GM23248 (cell line): ENCODE data around the gene THEM4. TPM values are rescaled to one million over a fixed set of nuclear protein-coding genes. Genes with fewer than 3 reads are reported as not detected.
"Not testable (repeated sequence)": the region's sequence is repeated elsewhere in the genome, so short reads cannot be mapped to it uniquely, and the experiment has no call there.

Experiments used
- DNase-seq: peaks from one replicate; pipeline ENCODE4 v3.0.0-alpha.2; 2015
- H2AFZ ChIP-seq: fragments of 200-600 bp; sonication (generic); 2 replicates; pipeline ENCODE4 v1.6.1; 2016; ENCODE audit warnings: antibody characterized with exemption
- H3F3A ChIP-seq: fragments of 200-600 bp; sonication (generic); 2 replicates; pipeline ENCODE4 v1.6.1; 2016; ENCODE audit warnings: mild to moderate bottlenecking, antibody characterized with exemption, mixed run types; ENCODE audit not compliant: insufficient read depth
- H3K27ac ChIP-seq: fragments of 200-600 bp; sonication (generic); 2 replicates; pipeline ENCODE4 v1.5.1; 2016; ENCODE audit warnings: mild to moderate bottlenecking
- H3K27me3 ChIP-seq: fragments of 200-600 bp; sonication (generic); replicated peaks from 2 replicates; pipeline ENCODE4 v1.6.1; 2016; ENCODE audit warnings: mild to moderate bottlenecking; ENCODE audit not compliant: insufficient read depth
- H3K36me3 ChIP-seq: fragments of 200-600 bp; sonication (generic); 2 replicates; pipeline ENCODE4 v1.6.1; 2016; ENCODE audit warnings: low read depth, mild to moderate bottlenecking
- H3K4me1 ChIP-seq: fragments of 200-600 bp; sonication (generic); 2 replicates; pipeline ENCODE4 v1.6.1; 2016; ENCODE audit warnings: mild to moderate bottlenecking; ENCODE audit not compliant: insufficient read depth
- H3K4me2 ChIP-seq: fragments of 200-600 bp; sonication (generic); one replicate; pipeline ENCODE4 v1.6.1; 2016; ENCODE audit warnings: mild to moderate bottlenecking; ENCODE audit not compliant: unreplicated experiment
- H3K4me3 ChIP-seq: fragments of 200-600 bp; sonication (generic); 2 replicates; pipeline ENCODE4 v1.5.1; 2016; ENCODE audit warnings: mild to moderate bottlenecking
- H3K79me2 ChIP-seq: fragments of 200-600 bp; sonication (generic); 2 replicates; pipeline ENCODE4 v1.6.1; 2016; ENCODE audit warnings: mild to moderate bottlenecking; ENCODE audit not compliant: insufficient read depth
- H3K9ac ChIP-seq: fragments of 200-600 bp; sonication (generic); 2 replicates; pipeline ENCODE4 v1.6.1; 2016; ENCODE audit warnings: mild to moderate bottlenecking
- H3K9me2 ChIP-seq: fragments of 200-600 bp; sonication (generic); 2 replicates; pipeline ENCODE4 v1.6.1; 2016; ENCODE audit warnings: mixed run types, mild to moderate bottlenecking, moderate library complexity; ENCODE audit not compliant: insufficient read depth
- H3K9me3 ChIP-seq: fragments of 200-600 bp; sonication (generic); one replicate; pipeline ENCODE4 v1.6.1; 2017; ENCODE audit warnings: low read depth
- H4K20me1 ChIP-seq: fragments of 200-600 bp; sonication (generic); 2 replicates; pipeline ENCODE4 v1.6.0; 2016; ENCODE audit not compliant: insufficient read depth
- EZH2 ChIP-seq: fragments of 200-600 bp; sonication (generic); IDR thresholded peaks from 2 replicates; pipeline ENCODE4 v1.6.1; 2018; ENCODE audit warnings: antibody characterized with exemption, mild to moderate bottlenecking; ENCODE audit not compliant: insufficient read depth, poor library complexity, severe bottlenecking
- EZH2phosphoT487 ChIP-seq: fragments of 200-600 bp; sonication (generic); IDR thresholded peaks from 2 replicates; pipeline ENCODE4 v1.6.1; 2018; ENCODE audit warnings: antibody characterized with exemption, moderate library complexity, mild to moderate bottlenecking, low read depth; ENCODE audit not compliant: insufficient read depth
- WGBS, 2 experiments: methylation state at CpG; one replicate each; pipeline ENCODE4 v1.1.6; 2015 to 2017; ENCODE audit warnings: low lambda C conversion rate in 2 of 2, low coverage in 1 of 2; ENCODE audit errors: missing lambda C conversion rate in 2 of 2; 5-methylcytosine and 5-hydroxymethylcytosine counted together
- in situ Hi-C: fragments of 300-500 bp; cut with MboI; formaldehyde crosslinking; loops from 2 replicates; pipeline ENCODE4 v1.15.0; 2020
- polyA plus RNA-seq: library from polyadenylated mRNA; unstranded; fragments of >200 nt; fragmentation: Nextera tagmentation; extraction: Ambion mirVana; gene quantifications from 2 replicates; pipeline ENCODE4 v1.2.1, GENCODE V29; 2016
- total RNA-seq: library from RNA; depleted of rRNA; stranded (reverse); fragments of >200 nt; shearing (Covaris generic); gene quantifications from 2 replicates; pipeline ENCODE4 v1.2.3, GENCODE V29; 2014

The THEM4 gene
- total and polyA plus RNA-seq, 2 experiments from 2014 or later: 14.6 to 17.9 TPM

DNA sequence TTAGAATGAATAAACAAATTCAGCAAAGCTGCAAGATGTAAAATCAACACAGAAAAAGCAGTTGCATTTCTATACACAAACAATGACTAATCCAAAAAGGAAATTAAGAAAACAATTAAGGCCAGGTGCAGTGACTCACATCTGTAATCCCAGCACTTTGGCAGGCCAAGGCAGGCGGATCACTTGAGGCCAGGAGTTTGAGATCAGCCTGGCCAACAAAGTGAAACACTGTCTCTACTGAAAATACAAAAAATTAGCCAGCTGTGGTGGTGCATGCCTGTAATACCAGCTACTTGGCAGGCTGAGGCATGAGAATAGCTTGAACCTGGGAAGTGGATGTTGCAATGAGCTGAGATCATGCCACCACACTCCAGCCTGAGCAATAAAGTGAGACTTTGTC, 22.3 kb downstream of the THEM4 start:
- TF ChIP-seq EZH2phosphoT487 (no peak), EZH2 (no peak)
- H3K9me3 ChIP-seq: no peaks in the 10 kb centered on the region
- H3K27me3 ChIP-seq: no peaks in the 10 kb centered on the region
- H3K4me1 ChIP-seq: peaks cover 19% of the 10 kb centered on the region
- 9 to 17% methylated on average over 1 of the region's 1 CpG for WGBS, 2 experiments
- peak overlapping the region; percentile 32; the same call in 1 of the 2 replicates for H3K9ac ChIP-seq
- no peaks in the 10 kb centered on the region for H3K9me2 ChIP-seq
- no peaks in the 10 kb centered on the region for H3K79me2 ChIP-seq
- 0 out of 2 replicates have a peak, but pooled peaks cover 3% of the 10 kb centered on the region for H3K36me3 ChIP-seq
- in situ Hi-C loops: no loop called here
- H3F3A ChIP-seq: peaks cover 22% of the 10 kb centered on the region
- peak overlapping the region; percentile 59 for H3K4me2 ChIP-seq
- peak overlapping the region; percentile 71 for H3K27ac ChIP-seq
- H2AFZ ChIP-seq: no peak overlapping the region
- no peaks in the 10 kb centered on the region for H4K20me1 ChIP-seq
- DNase-seq: peak; percentile 79
- no peak overlapping the region for H3K4me3 ChIP-seq

DNA sequence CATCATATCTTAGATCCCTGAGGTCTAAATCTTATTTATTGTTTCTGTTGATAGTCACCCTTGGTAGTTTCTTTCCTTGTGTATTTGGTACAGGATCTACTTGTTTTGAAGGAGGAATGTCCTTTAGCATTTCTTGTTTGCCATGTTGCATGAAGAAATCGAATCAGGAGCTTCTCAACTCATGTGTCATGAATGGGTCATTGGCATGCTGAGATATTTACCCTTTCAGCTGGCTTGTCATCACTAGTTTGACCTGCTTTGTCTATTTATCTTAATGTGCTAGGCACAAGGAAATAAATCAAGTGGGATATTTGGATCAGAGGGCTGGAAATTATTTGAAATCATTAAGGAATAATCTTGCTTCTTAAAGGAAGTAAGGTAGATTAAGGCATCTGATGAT, 23.8 kb downstream of the THEM4 start:
- H3K4me1 ChIP-seq: peaks cover 14% of the 10 kb centered on the region
- 0 out of 2 replicates have a peak, but pooled peaks cover 3% of the 10 kb centered on the region for H3K36me3 ChIP-seq
- no peak overlapping the region for H3K4me3 ChIP-seq
- no peaks in the 10 kb centered on the region for H3K27me3 ChIP-seq
- no peaks in the 10 kb centered on the region for H3K9me2 ChIP-seq
- DNase-seq: no peak
- H3K4me2 ChIP-seq: no peak overlapping the region
- H3K27ac ChIP-seq: no peak overlapping the region
- in situ Hi-C loops: no loop called here
- H3K9ac ChIP-seq: no peak overlapping the region
- H4K20me1 ChIP-seq: no peaks in the 10 kb centered on the region
- WGBS, 2 experiments: 37 to 53% methylated on average over 1 of the region's 1 CpG
- no peaks in the 10 kb centered on the region for H3K79me2 ChIP-seq
- peaks cover 15% of the 10 kb centered on the region for H3F3A ChIP-seq
- no peaks in the 10 kb centered on the region for H3K9me3 ChIP-seq
- H2AFZ ChIP-seq: no peak overlapping the region
- no peak for TF ChIP-seq EZH2
- TF ChIP-seq EZH2phosphoT487: no peak

DNA sequence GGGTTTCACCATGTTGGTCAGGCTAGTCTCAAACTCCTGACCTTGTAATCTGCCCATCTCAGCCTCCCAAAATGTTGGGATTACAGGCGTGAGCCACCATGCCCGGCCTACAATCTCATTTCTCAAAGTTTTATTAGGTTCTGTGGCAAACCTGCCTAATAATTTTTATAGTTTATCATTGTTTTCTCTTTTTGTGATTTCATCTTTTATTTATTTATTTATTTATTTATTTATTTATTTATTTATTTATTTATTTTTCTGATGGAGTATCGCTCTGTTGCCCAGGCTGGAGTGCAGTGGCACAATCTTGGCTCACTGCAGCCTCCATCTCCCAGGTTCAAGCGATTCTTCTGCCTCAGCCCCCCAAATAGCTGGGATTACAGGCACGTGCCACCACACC, 24.4 kb downstream of the THEM4 start:
- Histone ChIP-seq H3K4me1 (peaks cover 14% of the 10 kb centered on the region), H3F3A (peaks cover 15% of the 10 kb centered on the region)
- H3K79me2 ChIP-seq, H3K27ac ChIP-seq, H3K27me3 ChIP-seq, in situ Hi-C loops, H3K9me2 ChIP-seq, H4K20me1 ChIP-seq, H3K4me2 ChIP-seq, H2AFZ ChIP-seq, DNase-seq, H3K9ac ChIP-seq, H3K4me3 ChIP-seq, H3K9me3 ChIP-seq, H3K36me3 ChIP-seq: not testable (repeated sequence)
- 92 to 95% methylated on average over 5 of the region's 5 CpGs for WGBS, 2 experiments

DNA sequence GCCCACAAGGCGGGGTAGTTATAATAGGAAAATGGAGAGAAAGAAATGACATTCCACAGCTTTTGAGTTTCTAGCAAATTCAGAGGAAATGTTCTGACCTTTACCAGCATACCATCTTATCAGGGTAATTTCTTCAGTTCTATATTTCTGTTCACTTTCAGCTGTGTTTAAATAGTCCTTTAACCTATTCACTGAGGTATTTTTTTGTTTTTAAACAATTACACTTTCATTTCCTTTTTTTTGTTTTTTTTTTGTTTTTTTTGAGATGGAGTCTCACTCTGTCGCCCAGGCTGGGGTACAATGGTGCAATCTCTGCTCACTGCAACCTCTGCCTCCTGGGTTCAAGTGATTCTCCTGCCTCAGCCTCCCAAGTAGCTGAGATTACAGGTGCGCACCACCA, 24.9 kb downstream of the THEM4 start:
- H3K27me3 ChIP-seq, H3K9me3 ChIP-seq, H3K4me2 ChIP-seq, H4K20me1 ChIP-seq, DNase-seq, H3K79me2 ChIP-seq, H3K36me3 ChIP-seq, in situ Hi-C loops, H2AFZ ChIP-seq, H3K27ac ChIP-seq, H3K9ac ChIP-seq, H3K9me2 ChIP-seq, H3K4me3 ChIP-seq: not testable (repeated sequence)
- peaks cover 15% of the 10 kb centered on the region for H3F3A ChIP-seq
- peaks cover 14% of the 10 kb centered on the region for H3K4me1 ChIP-seq
- 100% methylated on average over 3 of the region's 3 CpGs for WGBS, 2 experiments

DNA sequence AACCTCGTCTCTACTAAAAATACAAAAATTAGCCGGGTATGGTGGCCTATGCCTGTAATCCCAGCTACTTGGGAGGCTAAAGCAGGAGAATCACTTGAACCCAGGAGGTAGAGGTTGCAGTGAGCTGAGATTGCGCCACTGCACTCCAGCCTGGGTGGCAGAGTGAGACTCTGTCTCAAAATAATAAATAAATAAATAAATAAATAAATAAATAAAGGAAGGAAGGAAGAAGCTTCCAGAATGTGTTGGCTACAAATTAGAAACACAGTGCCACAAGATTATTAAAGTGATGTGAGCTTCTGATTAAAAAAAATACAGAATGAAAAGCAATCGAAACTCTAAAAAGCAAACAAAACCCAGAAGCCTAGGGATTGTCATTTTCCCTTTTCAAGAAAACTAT, 25.4 kb downstream of the THEM4 start:
- H3K27ac ChIP-seq, H3K79me2 ChIP-seq, H3K36me3 ChIP-seq, H3K4me2 ChIP-seq, H2AFZ ChIP-seq, H3K27me3 ChIP-seq, in situ Hi-C loops, DNase-seq, H3K4me3 ChIP-seq, H3K9ac ChIP-seq, H4K20me1 ChIP-seq, H3K9me2 ChIP-seq, H3K9me3 ChIP-seq: not testable (repeated sequence)
- 96 to 97% methylated on average over 4 of the region's 4 CpGs for WGBS, 2 experiments
- peaks cover 15% of the 10 kb centered on the region for H3F3A ChIP-seq
- peaks cover 14% of the 10 kb centered on the region for H3K4me1 ChIP-seq

DNA sequence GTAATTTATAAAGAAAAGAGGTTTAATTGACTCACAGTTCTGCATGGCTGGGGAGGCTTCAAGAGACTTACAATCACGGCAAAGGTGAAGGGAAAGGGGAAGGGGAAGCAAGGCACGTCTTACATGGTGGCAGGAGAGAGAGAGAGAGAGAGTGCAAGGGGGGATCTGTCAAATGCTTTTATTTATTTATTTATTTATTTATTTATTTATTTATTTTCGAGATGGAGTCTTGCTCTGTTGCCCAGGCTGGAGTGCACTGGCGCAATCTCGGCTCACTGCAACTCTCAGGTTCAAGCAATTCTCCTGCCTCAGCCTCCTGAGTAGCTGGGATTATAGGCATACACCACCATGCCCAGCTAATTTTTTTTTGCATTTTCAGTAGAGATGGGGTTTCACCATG, 26.4 kb downstream of the THEM4 start:
- H2AFZ ChIP-seq, H3K9ac ChIP-seq, H3K9me2 ChIP-seq, H3K9me3 ChIP-seq, H4K20me1 ChIP-seq, H3K27ac ChIP-seq, in situ Hi-C loops, H3K4me2 ChIP-seq, DNase-seq, H3K4me3 ChIP-seq, H3K27me3 ChIP-seq, H3K79me2 ChIP-seq, H3K36me3 ChIP-seq: not testable (repeated sequence)
- 91 to 92% methylated on average over 5 of the region's 5 CpGs for WGBS, 2 experiments
- Histone ChIP-seq H3K4me1 (peaks cover 12% of the 10 kb centered on the region), H3F3A (peaks cover 11% of the 10 kb centered on the region)
